Measurements from ENCODE around the gene MAPK8IP1.

DNA sequence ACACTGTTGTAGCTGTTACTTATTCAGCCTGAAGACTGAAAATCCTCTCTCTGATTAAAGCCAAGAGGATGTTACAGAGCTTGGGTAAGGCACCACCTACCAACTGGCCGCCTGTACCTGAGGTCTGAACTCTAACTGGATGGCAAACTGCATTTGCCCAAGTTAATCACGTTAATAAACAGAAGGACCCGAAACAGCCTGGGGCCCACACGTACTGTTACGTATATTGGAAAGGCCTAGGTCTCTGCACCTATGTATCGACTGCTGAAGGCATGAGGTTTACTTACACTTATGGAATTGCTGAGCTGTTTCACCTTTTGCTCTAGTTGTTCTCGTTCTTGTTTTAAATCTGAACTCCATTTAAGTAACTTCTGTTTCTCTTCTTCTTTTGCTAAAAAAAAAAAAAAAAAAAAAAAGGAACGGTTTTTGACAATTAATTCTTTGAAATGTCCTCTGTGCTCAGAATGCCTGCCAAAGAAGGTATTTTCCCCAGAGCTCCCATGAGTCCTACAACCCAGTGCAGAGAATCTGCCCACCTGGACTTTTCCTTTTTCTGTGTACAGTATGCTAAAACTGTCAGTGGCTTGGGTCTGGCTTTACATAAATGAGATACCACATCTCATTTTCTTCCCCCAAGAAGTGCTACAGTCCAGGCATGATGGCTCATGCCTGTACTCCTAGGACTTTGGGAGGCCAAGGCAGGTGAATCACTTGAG lies 50.1 kb downstream of the MAPK8IP1 start:
- TF ChIP-seq POLR2AphosphoS5 (IDR thresholded peaks at IDR 0.05) = no peak
- TF ChIP-seq, protein P1, sequence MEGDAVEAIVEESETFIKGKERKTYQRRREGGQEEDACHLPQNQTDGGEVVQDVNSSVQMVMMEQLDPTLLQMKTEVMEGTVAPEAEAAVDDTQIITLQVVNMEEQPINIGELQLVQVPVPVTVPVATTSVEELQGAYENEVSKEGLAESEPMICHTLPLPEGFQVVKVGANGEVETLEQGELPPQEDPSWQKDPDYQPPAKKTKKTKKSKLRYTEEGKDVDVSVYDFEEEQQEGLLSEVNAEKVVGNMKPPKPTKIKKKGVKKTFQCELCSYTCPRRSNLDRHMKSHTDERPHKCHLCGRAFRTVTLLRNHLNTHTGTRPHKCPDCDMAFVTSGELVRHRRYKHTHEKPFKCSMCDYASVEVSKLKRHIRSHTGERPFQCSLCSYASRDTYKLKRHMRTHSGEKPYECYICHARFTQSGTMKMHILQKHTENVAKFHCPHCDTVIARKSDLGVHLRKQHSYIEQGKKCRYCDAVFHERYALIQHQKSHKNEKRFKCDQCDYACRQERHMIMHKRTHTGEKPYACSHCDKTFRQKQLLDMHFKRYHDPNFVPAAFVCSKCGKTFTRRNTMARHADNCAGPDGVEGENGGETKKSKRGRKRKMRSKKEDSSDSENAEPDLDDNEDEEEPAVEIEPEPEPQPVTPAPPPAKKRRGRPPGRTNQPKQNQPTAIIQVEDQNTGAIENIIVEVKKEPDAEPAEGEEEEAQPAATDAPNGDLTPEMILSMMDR (IDR thresholded peaks at IDR 0.05) = no peak

All from gastroesophageal sphincter (tissue), 3 donors.